ENCODE data around the gene MYADML2. TPM values are rescaled to one million over a fixed set of nuclear protein-coding genes. Genes with fewer than 3 reads are reported as not detected.
A peak's percentile ranks its signal among the peaks of the same experiment; 100 is the strongest.
"Not testable (repeated sequence)": the region's sequence is repeated elsewhere in the genome, so short reads cannot be mapped to it uniquely, and the experiment has no call there.

The MYADML2 gene
- 0.21 and 0.28 TPM in 2 replicates for polyA plus RNA-seq (2014; cell fraction: cytosol; rRNA removed)
- 0.09 TPM in 1 of 2 replicates, not detected in the other for polyA plus RNA-seq (2014; cell fraction: nucleus; rRNA removed)

- DNase-seq (ENCODE audit: low spot score), result no peak
Observed at GRCh38 chr17:81947189-81947588, at the start of gene MYADML2. Gene MYADML2 (minus strand): TSS chr17:81947233. CDS start chr17:81941741, 5,492 bp downstream.

- DNase-seq (ENCODE audit: low spot score), result no peak
Observed at GRCh38 chr17:81996232-81996756, 49.3 kb upstream of the MYADML2 start.

- DNase-seq (ENCODE audit: low spot score), result no peak
Observed at GRCh38 chr17:81995463-81996231, 48.6 kb upstream of the MYADML2 start.

- DNase-seq (ENCODE audit: low spot score), result no peak
Observed at GRCh38 chr17:81994593-81995462, 47.8 kb upstream of the MYADML2 start.

- DNase-seq (ENCODE audit: low spot score), result no peak
Observed at GRCh38 chr17:81993729-81994592, 46.9 kb upstream of the MYADML2 start.

- DNase-seq (ENCODE audit: low spot score), result peak; percentile 54
Observed at GRCh38 chr17:81992306-81993102, 45.5 kb upstream of the MYADML2 start.

GRCh38 chr17:81991684-81992305, 44.8 kb upstream of the MYADML2 start:
- DNase-seq (ENCODE audit: low spot score), result peak; percentile 76

GRCh38 chr17:81990836-81991683, 44.0 kb upstream of the MYADML2 start:
- no peak for DNase-seq (ENCODE audit: low spot score)

GRCh38 chr17:81987161-81987770, 40.2 kb upstream of the MYADML2 start:
- DNase-seq (ENCODE audit: low spot score), result no peak

GRCh38 chr17:81986606-81987005, 39.6 kb upstream of the MYADML2 start:
- DNase-seq (ENCODE audit: low spot score), result no peak

GRCh38 chr17:81984773-81985410, 37.9 kb upstream of the MYADML2 start:
- DNase-seq (ENCODE audit: low spot score), result no peak

- no peak for DNase-seq (ENCODE audit: low spot score)
Observed at GRCh38 chr17:81983639-81984373, 36.8 kb upstream of the MYADML2 start.

GRCh38 chr17:81983011-81983638, 36.1 kb upstream of the MYADML2 start:
- DNase-seq (ENCODE audit: low spot score), result no peak

- DNase-seq (ENCODE audit: low spot score), result not testable (repeated sequence)
Observed at GRCh38 chr17:81981511-81981910, 34.5 kb upstream of the MYADML2 start.

GRCh38 chr17:81980707-81981343, 33.8 kb upstream of the MYADML2 start:
- no peak for DNase-seq (ENCODE audit: low spot score)

GRCh38 chr17:81980122-81980521, 33.1 kb upstream of the MYADML2 start:
- no peak for DNase-seq (ENCODE audit: low spot score)

All from SK-N-DZ (cell line).